A549 (cell line): ENCODE measurements around the gene KCNMA1.

ENCODE experiments used
- EHMT2 ChIP-seq: fragments of 200-600 bp; sonication (generic); IDR thresholded peaks from 2 replicates; pipeline ENCODE4 v1.6.1; 2016; ENCODE audit warnings: antibody characterized with exemption, low read depth, mild to moderate bottlenecking, moderate library complexity
- ESRRA ChIP-seq: fragments of 150-350 bp; IDR thresholded peaks from 2 replicates; pipeline ENCODE4 v1.6.1; 2014; ENCODE audit warnings: mild to moderate bottlenecking, low read length, borderline replicate concordance
- FOXS1 ChIP-seq: fragments of 250-450 bp; sonication (Bioruptor Pico); IDR thresholded peaks from 2 replicates; pipeline ENCODE4 v1.5.0; 2020; ENCODE audit warnings: mild to moderate bottlenecking, moderate library complexity
- KDM1A ChIP-seq: fragments of 200-600 bp; sonication (generic); IDR thresholded peaks from 2 replicates; pipeline ENCODE4 v1.6.1; 2016; ENCODE audit warnings: low read depth, mild to moderate bottlenecking
- MAZ ChIP-seq: fragments of 150-350 bp; IDR thresholded peaks from 2 replicates; pipeline ENCODE4 v1.6.1; 2014; ENCODE audit warnings: antibody characterized with exemption, low read depth, low read length, borderline replicate concordance
- MYC ChIP-seq: IDR thresholded peaks from 2 replicates; pipeline ENCODE4 v1.6.1; 2012; ENCODE audit warnings: mild to moderate bottlenecking, inconsistent platforms, low read length, improper control_type of control experiment, borderline replicate concordance
- POLR2A ChIP-seq: IDR thresholded peaks from 2 replicates; pipeline ENCODE4 v1.6.1; 2012; ENCODE audit warnings: mild to moderate bottlenecking, low read length
- RCOR1 ChIP-seq: fragments of 150-350 bp; IDR thresholded peaks from 2 replicates; pipeline ENCODE4 v1.6.1; 2014; ENCODE audit warnings: antibody characterized with exemption, low read length, low read depth
- RFX5 ChIP-seq: fragments of 450-650 bp; IDR thresholded peaks from 2 replicates; pipeline ENCODE4 v1.7.1; 2014; ENCODE audit warnings: antibody characterized with exemption, mild to moderate bottlenecking, moderate library complexity
- SREBF2 ChIP-seq: fragments of 450-650 bp; IDR thresholded peaks from 2 replicates; pipeline ENCODE4 v1.6.1; 2014; ENCODE audit warnings: mild to moderate bottlenecking, moderate library complexity
- TF ChIP-seq, protein P1 (sequence below): fragments of >200 bp; sonication (Bioruptor Twin); formaldehyde crosslinking; IDR thresholded peaks from 3 replicates; pipeline ENCODE4 v1.5.1; 2016
- TF ChIP-seq, protein P2 (sequence below): fragments of 450-650 bp; IDR thresholded peaks from 2 replicates; pipeline ENCODE4 v1.6.1; 2014; ENCODE audit warnings: antibody characterized with exemption

DNA sequence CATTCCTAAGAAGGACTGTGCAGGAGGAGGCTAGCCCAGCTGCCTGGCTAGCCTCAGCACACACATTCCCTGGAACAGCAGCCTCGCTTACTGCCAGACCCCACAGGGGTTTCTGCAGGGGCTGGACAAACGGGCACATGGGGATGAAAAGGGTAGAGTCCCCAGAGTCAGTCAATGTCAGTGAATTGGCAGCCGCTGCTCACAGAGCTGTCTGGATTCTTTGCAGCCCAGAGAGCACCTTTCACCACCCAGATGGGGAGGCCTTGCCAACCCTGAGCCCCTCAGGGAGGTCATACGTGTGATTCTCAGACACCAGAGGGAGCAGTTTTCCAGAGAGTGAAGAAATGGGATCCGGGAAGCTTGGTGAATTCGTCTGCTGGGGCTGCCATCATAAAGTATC is 143.3 kb downstream of the KCNMA1 start:
- TF ChIP-seq, protein P1, sequence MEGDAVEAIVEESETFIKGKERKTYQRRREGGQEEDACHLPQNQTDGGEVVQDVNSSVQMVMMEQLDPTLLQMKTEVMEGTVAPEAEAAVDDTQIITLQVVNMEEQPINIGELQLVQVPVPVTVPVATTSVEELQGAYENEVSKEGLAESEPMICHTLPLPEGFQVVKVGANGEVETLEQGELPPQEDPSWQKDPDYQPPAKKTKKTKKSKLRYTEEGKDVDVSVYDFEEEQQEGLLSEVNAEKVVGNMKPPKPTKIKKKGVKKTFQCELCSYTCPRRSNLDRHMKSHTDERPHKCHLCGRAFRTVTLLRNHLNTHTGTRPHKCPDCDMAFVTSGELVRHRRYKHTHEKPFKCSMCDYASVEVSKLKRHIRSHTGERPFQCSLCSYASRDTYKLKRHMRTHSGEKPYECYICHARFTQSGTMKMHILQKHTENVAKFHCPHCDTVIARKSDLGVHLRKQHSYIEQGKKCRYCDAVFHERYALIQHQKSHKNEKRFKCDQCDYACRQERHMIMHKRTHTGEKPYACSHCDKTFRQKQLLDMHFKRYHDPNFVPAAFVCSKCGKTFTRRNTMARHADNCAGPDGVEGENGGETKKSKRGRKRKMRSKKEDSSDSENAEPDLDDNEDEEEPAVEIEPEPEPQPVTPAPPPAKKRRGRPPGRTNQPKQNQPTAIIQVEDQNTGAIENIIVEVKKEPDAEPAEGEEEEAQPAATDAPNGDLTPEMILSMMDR = peak; percentile 33
- no peak for TF ChIP-seq KDM1A
- TF ChIP-seq ESRRA = no peak
- TF ChIP-seq RCOR1 = no peak
- no peak for TF ChIP-seq POLR2A
- no peak for TF ChIP-seq EHMT2
- TF ChIP-seq MAZ = no peak
- TF ChIP-seq RFX5 = no peak
- TF ChIP-seq FOXS1 (CRISPR knock-in tag) = no peak
- TF ChIP-seq, protein P2, sequence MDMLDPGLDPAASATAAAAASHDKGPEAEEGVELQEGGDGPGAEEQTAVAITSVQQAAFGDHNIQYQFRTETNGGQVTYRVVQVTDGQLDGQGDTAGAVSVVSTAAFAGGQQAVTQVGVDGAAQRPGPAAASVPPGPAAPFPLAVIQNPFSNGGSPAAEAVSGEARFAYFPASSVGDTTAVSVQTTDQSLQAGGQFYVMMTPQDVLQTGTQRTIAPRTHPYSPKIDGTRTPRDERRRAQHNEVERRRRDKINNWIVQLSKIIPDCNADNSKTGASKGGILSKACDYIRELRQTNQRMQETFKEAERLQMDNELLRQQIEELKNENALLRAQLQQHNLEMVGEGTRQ = no peak
- TF ChIP-seq SREBF2 = no peak
- TF ChIP-seq MYC = no peak
